Measurements from ENCODE around the gene PTPN4. TPM values are rescaled to one million over a fixed set of nuclear protein-coding genes. Genes with fewer than 3 reads are reported as not detected.
A peak's percentile ranks its signal among the peaks of the same experiment; 100 is the strongest.

PTPN4 gene
- total and polyA plus RNA-seq, 9 of the 15 experiments (the other 6 are each of a cell fraction or from before 2014, with no cell fraction given) = 5.0 to 32.8 (median 27.3) TPM

DNA sequence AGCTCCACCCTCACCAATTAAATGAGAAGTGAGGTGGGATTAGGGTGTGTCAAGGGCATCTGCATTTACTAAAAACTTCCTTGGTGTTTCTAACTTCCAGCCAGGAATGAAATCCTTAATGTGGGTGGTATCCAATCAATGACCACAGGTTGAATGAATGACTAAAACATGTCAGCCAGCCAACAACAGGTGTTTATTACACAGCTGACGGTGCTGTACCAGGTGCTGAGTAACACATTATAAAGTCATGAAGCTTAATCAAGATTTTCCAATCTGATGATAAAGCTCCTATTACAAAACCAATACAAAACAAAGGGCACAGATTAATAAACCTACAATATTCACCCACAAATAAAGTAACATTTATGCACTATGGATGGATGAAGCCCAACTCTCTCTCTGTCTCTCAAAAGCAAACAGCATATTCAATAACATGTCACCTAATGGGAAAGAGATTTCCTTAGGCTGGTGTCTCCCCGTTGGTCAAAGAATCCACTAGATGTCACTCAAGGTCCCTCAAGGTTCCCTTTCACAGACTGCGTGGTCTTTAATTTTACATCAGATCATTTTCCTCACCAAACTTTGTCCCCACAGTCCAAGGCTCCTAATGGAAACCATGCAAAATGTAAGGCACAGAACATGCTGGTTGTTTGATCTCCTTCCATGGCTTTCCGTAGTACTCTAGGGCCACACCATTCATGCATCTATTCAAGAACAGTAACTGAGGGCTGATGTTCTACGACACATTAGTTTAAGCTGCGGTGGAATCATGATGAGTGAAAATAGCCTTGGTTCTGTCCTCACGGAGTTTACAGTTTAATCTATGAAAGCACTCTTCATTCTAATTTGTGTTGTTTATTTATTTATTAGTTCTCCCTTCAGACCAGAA, 6.4 kb upstream of the PTPN4 start (continued):
- TF ChIP-seq, protein P1, sequence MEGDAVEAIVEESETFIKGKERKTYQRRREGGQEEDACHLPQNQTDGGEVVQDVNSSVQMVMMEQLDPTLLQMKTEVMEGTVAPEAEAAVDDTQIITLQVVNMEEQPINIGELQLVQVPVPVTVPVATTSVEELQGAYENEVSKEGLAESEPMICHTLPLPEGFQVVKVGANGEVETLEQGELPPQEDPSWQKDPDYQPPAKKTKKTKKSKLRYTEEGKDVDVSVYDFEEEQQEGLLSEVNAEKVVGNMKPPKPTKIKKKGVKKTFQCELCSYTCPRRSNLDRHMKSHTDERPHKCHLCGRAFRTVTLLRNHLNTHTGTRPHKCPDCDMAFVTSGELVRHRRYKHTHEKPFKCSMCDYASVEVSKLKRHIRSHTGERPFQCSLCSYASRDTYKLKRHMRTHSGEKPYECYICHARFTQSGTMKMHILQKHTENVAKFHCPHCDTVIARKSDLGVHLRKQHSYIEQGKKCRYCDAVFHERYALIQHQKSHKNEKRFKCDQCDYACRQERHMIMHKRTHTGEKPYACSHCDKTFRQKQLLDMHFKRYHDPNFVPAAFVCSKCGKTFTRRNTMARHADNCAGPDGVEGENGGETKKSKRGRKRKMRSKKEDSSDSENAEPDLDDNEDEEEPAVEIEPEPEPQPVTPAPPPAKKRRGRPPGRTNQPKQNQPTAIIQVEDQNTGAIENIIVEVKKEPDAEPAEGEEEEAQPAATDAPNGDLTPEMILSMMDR (IDR thresholded peaks at IDR 0.05 in 2 of 3, conservative IDR thresholded peaks at IDR 0.05 in 1 of 3; ENCODE audit: insufficient read depth in 2 of 3, low read depth in 1 of 3, low read length in 3 of 3) = peak; percentile 72 to 91 (median 80)
- TF ChIP-seq, protein P2, sequence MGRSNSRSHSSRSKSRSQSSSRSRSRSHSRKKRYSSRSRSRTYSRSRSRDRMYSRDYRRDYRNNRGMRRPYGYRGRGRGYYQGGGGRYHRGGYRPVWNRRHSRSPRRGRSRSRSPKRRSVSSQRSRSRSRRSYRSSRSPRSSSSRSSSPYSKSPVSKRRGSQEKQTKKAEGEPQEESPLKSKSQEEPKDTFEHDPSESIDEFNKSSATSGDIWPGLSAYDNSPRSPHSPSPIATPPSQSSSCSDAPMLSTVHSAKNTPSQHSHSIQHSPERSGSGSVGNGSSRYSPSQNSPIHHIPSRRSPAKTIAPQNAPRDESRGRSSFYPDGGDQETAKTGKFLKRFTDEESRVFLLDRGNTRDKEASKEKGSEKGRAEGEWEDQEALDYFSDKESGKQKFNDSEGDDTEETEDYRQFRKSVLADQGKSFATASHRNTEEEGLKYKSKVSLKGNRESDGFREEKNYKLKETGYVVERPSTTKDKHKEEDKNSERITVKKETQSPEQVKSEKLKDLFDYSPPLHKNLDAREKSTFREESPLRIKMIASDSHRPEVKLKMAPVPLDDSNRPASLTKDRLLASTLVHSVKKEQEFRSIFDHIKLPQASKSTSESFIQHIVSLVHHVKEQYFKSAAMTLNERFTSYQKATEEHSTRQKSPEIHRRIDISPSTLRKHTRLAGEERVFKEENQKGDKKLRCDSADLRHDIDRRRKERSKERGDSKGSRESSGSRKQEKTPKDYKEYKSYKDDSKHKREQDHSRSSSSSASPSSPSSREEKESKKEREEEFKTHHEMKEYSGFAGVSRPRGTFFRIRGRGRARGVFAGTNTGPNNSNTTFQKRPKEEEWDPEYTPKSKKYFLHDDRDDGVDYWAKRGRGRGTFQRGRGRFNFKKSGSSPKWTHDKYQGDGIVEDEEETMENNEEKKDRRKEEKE (IDR thresholded peaks at IDR 0.05; ENCODE audit: borderline replicate concordance in 1 of 2, control insufficient read depth in 1 of 2, low read depth in 2 of 2, low read length in 1 of 2) = no peak
- TF ChIP-seq, protein P3, sequence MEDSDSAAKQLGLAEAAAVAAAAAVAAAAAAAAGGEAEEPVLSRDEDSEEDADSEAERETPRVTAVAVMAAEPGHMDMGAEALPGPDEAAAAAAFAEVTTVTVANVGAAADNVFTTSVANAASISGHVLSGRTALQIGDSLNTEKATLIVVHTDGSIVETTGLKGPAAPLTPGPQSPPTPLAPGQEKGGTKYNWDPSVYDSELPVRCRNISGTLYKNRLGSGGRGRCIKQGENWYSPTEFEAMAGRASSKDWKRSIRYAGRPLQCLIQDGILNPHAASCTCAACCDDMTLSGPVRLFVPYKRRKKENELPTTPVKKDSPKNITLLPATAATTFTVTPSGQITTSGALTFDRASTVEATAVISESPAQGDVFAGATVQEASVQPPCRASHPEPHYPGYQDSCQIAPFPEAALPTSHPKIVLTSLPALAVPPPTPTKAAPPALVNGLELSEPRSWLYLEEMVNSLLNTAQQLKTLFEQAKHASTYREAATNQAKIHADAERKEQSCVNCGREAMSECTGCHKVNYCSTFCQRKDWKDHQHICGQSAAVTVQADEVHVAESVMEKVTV (CRISPR knock-in tag; IDR thresholded peaks at IDR 0.05) = peak; percentile 69
- no peak for TF ChIP-seq ZNF197 (CRISPR knock-in tag; IDR thresholded peaks at IDR 0.05; ENCODE audit: low read depth)
- TF ChIP-seq ZNF140 (CRISPR knock-in tag; IDR thresholded peaks at IDR 0.05) = no peak
- TF ChIP-seq RAD21 (CRISPR knock-in tag; conservative IDR thresholded peaks at IDR 0.05 in 1 of 2, IDR thresholded peaks at IDR 0.05 in 1 of 2) = peak; percentile 87 to 93
- TF ChIP-seq ARID2 (IDR thresholded peaks at IDR 0.05) = peak; percentile 61
- TF ChIP-seq, protein P4, sequence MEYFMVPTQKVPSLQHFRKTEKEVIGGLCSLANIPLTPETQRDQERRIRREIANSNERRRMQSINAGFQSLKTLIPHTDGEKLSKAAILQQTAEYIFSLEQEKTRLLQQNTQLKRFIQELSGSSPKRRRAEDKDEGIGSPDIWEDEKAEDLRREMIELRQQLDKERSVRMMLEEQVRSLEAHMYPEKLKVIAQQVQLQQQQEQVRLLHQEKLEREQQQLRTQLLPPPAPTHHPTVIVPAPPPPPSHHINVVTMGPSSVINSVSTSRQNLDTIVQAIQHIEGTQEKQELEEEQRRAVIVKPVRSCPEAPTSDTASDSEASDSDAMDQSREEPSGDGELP (CRISPR knock-in tag; IDR thresholded peaks at IDR 0.05; ENCODE audit: borderline replicate concordance) = no peak

Data from K562 (cell line).